Activated CD4-positive, alpha-beta T cell treated with anti-CD3 and anti-CD28 coated beads, Interleukin-2, amount 50 U/mL, for 16 hours (primary cell): Measurements from ENCODE around the gene TBC1D14.

Source experiments
- DNase-seq: peaks from one replicate; pipeline ENCODE4 v3.0.0-alpha.2; 2020

TBC1D14 gene

GRCh38 chr4:7004331-7004730, 94.7 kb downstream of the TBC1D14 start:
- DNase-seq, result no peak

GRCh38 chr4:7005571-7005970, 95.9 kb downstream of the TBC1D14 start:
- no peak for DNase-seq

GRCh38 chr4:7006411-7006810, 96.8 kb downstream of the TBC1D14 start:
- DNase-seq, result no peak

GRCh38 chr4:7007142-7007907, 97.7 kb downstream of the TBC1D14 start:
- DNase-seq, result no peak

GRCh38 chr4:7007944-7008343, 98.3 kb downstream of the TBC1D14 start:
- no peak for DNase-seq

GRCh38 chr4:7009564-7009963, 99.9 kb downstream of the TBC1D14 start:
- no peak for DNase-seq

- DNase-seq, result no peak
Measured at GRCh38 chr4:7013175-7013574, 103.5 kb downstream of the TBC1D14 start.

GRCh38 chr4:7014815-7015214, 105.2 kb downstream of the TBC1D14 start:
- DNase-seq, result no peak

- no peak for DNase-seq
Measured at GRCh38 chr4:7015383-7016035, 105.9 kb downstream of the TBC1D14 start.

GRCh38 chr4:7016086-7016485, 106.5 kb downstream of the TBC1D14 start:
- no peak for DNase-seq

GRCh38 chr4:7016512-7016911, 106.9 kb downstream of the TBC1D14 start:
- no peak for DNase-seq

- DNase-seq, result no peak
Measured at GRCh38 chr4:7017446-7018048, 107.9 kb downstream of the TBC1D14 start.

GRCh38 chr4:7018281-7018680, 108.7 kb downstream of the TBC1D14 start:
- no peak for DNase-seq

GRCh38 chr4:7019367-7019766, 109.7 kb downstream of the TBC1D14 start:
- DNase-seq, result no peak

- no peak for DNase-seq
Measured at GRCh38 chr4:7020290-7020689, 110.7 kb downstream of the TBC1D14 start.

- no peak for DNase-seq
Measured at GRCh38 chr4:7020856-7021255, 111.2 kb downstream of the TBC1D14 start.

GRCh38 chr4:7021355-7021754, 111.7 kb downstream of the TBC1D14 start:
- no peak for DNase-seq

GRCh38 chr4:7021930-7022664, 112.5 kb downstream of the TBC1D14 start:
- no peak for DNase-seq

- no peak for DNase-seq
Measured at GRCh38 chr4:7023486-7023885, 113.9 kb downstream of the TBC1D14 start.

- DNase-seq, result no peak
Measured at GRCh38 chr4:7023901-7024300, 114.3 kb downstream of the TBC1D14 start.

- no peak for DNase-seq
Measured at GRCh38 chr4:7024336-7024890, 114.8 kb downstream of the TBC1D14 start.

GRCh38 chr4:7025040-7025602, 115.5 kb downstream of the TBC1D14 start:
- DNase-seq, result no peak

- DNase-seq, result no peak
Measured at GRCh38 chr4:7026107-7026506, 116.5 kb downstream of the TBC1D14 start.
